ENCODE measurements around the gene BCAS3. TPM values are rescaled to one million over a fixed set of nuclear protein-coding genes. Genes with fewer than 3 reads are reported as not detected.

BCAS3 gene
- total RNA-seq, 2 experiments from 2014 or later: 20.1 to 31.8 TPM

DNA sequence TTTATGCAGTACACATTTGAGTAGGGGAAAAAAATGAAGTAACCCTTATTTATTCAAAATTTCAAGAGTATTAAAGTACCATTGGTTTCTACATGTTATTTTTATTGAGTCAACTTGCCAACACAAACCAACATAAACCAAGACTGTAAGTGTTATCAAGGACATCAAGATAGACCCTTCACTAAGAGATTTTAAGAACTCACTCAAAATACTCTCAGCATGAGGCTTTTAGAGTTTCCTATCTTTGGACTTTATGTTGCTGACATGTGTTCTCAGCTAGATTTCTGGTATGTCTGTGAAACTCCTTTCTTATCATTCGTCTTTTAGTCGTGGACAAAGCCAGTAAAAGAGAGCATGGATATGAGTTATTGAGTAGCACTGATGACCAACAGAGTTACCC lies 509.4 kb downstream of the BCAS3 start:
- Histone ChIP-seq H3K27ac (ENCODE audit: low read depth in 1 of 2, low read length in 2 of 2) (no peak overlapping the region), H3K4me1 (ENCODE audit: insufficient read depth, low read length) (no peaks in the 10 kb centered on the region), H3K27me3 (ENCODE audit: control insufficient read depth in 1 of 2, insufficient read depth in 2 of 2, low read length in 2 of 2) (no peaks in the 10 kb centered on the region), H3K36me3 (ENCODE audit: insufficient read depth, low read length) (no peaks in the 10 kb centered on the region), H3K4me3 (ENCODE audit: low read length) (no peak overlapping the region), H3K9me3 (ENCODE audit: control insufficient read depth in 1 of 2, insufficient read depth in 1 of 2, low read length in 2 of 2) (peaks cover 0 to 9% of the 10 kb centered on the region in 2 experiments)
- Mint-ChIP-seq H3K27ac (no peak overlapping the region), H3K9me3 (no peaks in the 10 kb centered on the region), H3K36me3 (ENCODE audit: low read depth) (no peaks in the 10 kb centered on the region), H3K4me3 (no peak overlapping the region), H3K4me1 (ENCODE audit: low read depth) (no peaks in the 10 kb centered on the region), H3K27me3 (no peaks in the 10 kb centered on the region)
- ATAC-seq (ENCODE audit: poor library complexity): no peak
- ChIA-PET POLR2A (no interaction called here), CTCF (no interaction called here)
- intact Hi-C loops (cut with DNase I, micrococcal nuclease): loop anchor here in 1 of 2 experiments (10.0 kb wide), 1 partner anchor 92 kb away; no protein-coding TSS in a partner anchor
- DNase-seq: no peak
- no peak for TF ChIP-seq CTCF (IDR thresholded peaks at IDR 0.05)

- Histone ChIP-seq H3K36me3 (ENCODE audit: insufficient read depth, low read length) (no peaks in the 10 kb centered on the region), H3K27me3 (ENCODE audit: control insufficient read depth in 1 of 2, insufficient read depth in 2 of 2, low read length in 2 of 2) (no peaks in the 10 kb centered on the region), H3K4me1 (ENCODE audit: insufficient read depth, low read length) (no peaks in the 10 kb centered on the region), H3K27ac (ENCODE audit: low read depth in 1 of 2, low read length in 2 of 2) (no peak overlapping the region), H3K4me3 (ENCODE audit: low read length) (no peak overlapping the region), H3K9me3 (ENCODE audit: control insufficient read depth in 1 of 2, insufficient read depth in 1 of 2, low read length in 2 of 2) (peaks cover 0 to 10% of the 10 kb centered on the region in 2 experiments)
- ChIA-PET CTCF (no interaction called here), POLR2A (no interaction called here)
- DNase-seq (no peak), ATAC-seq (ENCODE audit: poor library complexity) (no peak)
- no peaks in the 10 kb centered on the region for H3K4me1 Mint-ChIP-seq (ENCODE audit: low read depth)
- H3K9me3 Mint-ChIP-seq: no peaks in the 10 kb centered on the region
- no peak overlapping the region for H3K4me3 Mint-ChIP-seq
- no peak overlapping the region for H3K27ac Mint-ChIP-seq
- H3K36me3 Mint-ChIP-seq (ENCODE audit: low read depth): no peaks in the 10 kb centered on the region
- no peaks in the 10 kb centered on the region for H3K27me3 Mint-ChIP-seq
- intact Hi-C loops (cut with DNase I, micrococcal nuclease): loop anchor here in 1 of 2 experiments (10.0 kb wide), 1 partner anchor 93 kb away; no protein-coding TSS in a partner anchor
- TF ChIP-seq CTCF (IDR thresholded peaks at IDR 0.05): no peak
These were observed 510.4 kb downstream of the BCAS3 start for GRCh38 chr17:61188081-61188480.

GRCh38 chr17:61189968-61190367 lies 512.3 kb downstream of the BCAS3 start:
- Histone ChIP-seq H3K9me3 (ENCODE audit: control insufficient read depth in 1 of 2, insufficient read depth in 1 of 2, low read length in 2 of 2) (peaks cover 0 to 10% of the 10 kb centered on the region in 2 experiments), H3K4me1 (ENCODE audit: insufficient read depth, low read length) (no peaks in the 10 kb centered on the region), H3K36me3 (ENCODE audit: insufficient read depth, low read length) (no peaks in the 10 kb centered on the region), H3K27me3 (ENCODE audit: control insufficient read depth in 1 of 2, insufficient read depth in 2 of 2, low read length in 2 of 2) (no peaks in the 10 kb centered on the region), H3K4me3 (ENCODE audit: low read length) (no peak overlapping the region), H3K27ac (ENCODE audit: low read depth in 1 of 2, low read length in 2 of 2) (no peak overlapping the region)
- POLR2A ChIA-PET: no interaction called here
- Mint-ChIP-seq H3K4me1 (ENCODE audit: low read depth) (no peaks in the 10 kb centered on the region), H3K9me3 (no peaks in the 10 kb centered on the region), H3K27ac (no peak overlapping the region), H3K4me3 (no peak overlapping the region), H3K27me3 (no peaks in the 10 kb centered on the region), H3K36me3 (ENCODE audit: low read depth) (no peaks in the 10 kb centered on the region)
- CTCF ChIA-PET: interaction anchor here (0.7 kb wide), 1 partner anchor 9 kb away, joined by 3 read pairs; no protein-coding TSS in a partner anchor
- DNase-seq (no peak), ATAC-seq (ENCODE audit: poor library complexity) (no peak)
- no peak for TF ChIP-seq CTCF (IDR thresholded peaks at IDR 0.05)
- intact Hi-C loops (cut with DNase I, micrococcal nuclease): loop anchor here in 1 of 2 experiments (10.0 kb wide), 1 partner anchor 95 kb away; no protein-coding TSS in a partner anchor
